GM23248 (cell line): ENCODE results near the gene DDB1. TPM values are rescaled to one million over a fixed set of nuclear protein-coding genes. Genes with fewer than 3 reads are reported as not detected.
"Not testable (repeated sequence)": the region's sequence is repeated elsewhere in the genome, so short reads cannot be mapped to it uniquely, and the experiment has no call there.

Source experiments
- DNase-seq: peaks from one replicate; pipeline ENCODE4 v3.0.0-alpha.2; 2015
- H2AFZ ChIP-seq: fragments of 200-600 bp; sonication (generic); 2 replicates; pipeline ENCODE4 v1.6.1; 2016; ENCODE audit warnings: antibody characterized with exemption
- H3F3A ChIP-seq: fragments of 200-600 bp; sonication (generic); 2 replicates; pipeline ENCODE4 v1.6.1; 2016; ENCODE audit warnings: mild to moderate bottlenecking, antibody characterized with exemption, mixed run types; ENCODE audit not compliant: insufficient read depth
- H3K27ac ChIP-seq: fragments of 200-600 bp; sonication (generic); 2 replicates; pipeline ENCODE4 v1.5.1; 2016; ENCODE audit warnings: mild to moderate bottlenecking
- H3K27me3 ChIP-seq: fragments of 200-600 bp; sonication (generic); replicated peaks from 2 replicates; pipeline ENCODE4 v1.6.1; 2016; ENCODE audit warnings: mild to moderate bottlenecking; ENCODE audit not compliant: insufficient read depth
- H3K36me3 ChIP-seq: fragments of 200-600 bp; sonication (generic); 2 replicates; pipeline ENCODE4 v1.6.1; 2016; ENCODE audit warnings: low read depth, mild to moderate bottlenecking
- H3K4me1 ChIP-seq: fragments of 200-600 bp; sonication (generic); 2 replicates; pipeline ENCODE4 v1.6.1; 2016; ENCODE audit warnings: mild to moderate bottlenecking; ENCODE audit not compliant: insufficient read depth
- H3K4me2 ChIP-seq: fragments of 200-600 bp; sonication (generic); one replicate; pipeline ENCODE4 v1.6.1; 2016; ENCODE audit warnings: mild to moderate bottlenecking; ENCODE audit not compliant: unreplicated experiment
- H3K4me3 ChIP-seq: fragments of 200-600 bp; sonication (generic); 2 replicates; pipeline ENCODE4 v1.5.1; 2016; ENCODE audit warnings: mild to moderate bottlenecking
- H3K79me2 ChIP-seq: fragments of 200-600 bp; sonication (generic); 2 replicates; pipeline ENCODE4 v1.6.1; 2016; ENCODE audit warnings: mild to moderate bottlenecking; ENCODE audit not compliant: insufficient read depth
- H3K9ac ChIP-seq: fragments of 200-600 bp; sonication (generic); 2 replicates; pipeline ENCODE4 v1.6.1; 2016; ENCODE audit warnings: mild to moderate bottlenecking
- H3K9me2 ChIP-seq: fragments of 200-600 bp; sonication (generic); 2 replicates; pipeline ENCODE4 v1.6.1; 2016; ENCODE audit warnings: mixed run types, mild to moderate bottlenecking, moderate library complexity; ENCODE audit not compliant: insufficient read depth
- H3K9me3 ChIP-seq: fragments of 200-600 bp; sonication (generic); one replicate; pipeline ENCODE4 v1.6.1; 2017; ENCODE audit warnings: low read depth
- H4K20me1 ChIP-seq: fragments of 200-600 bp; sonication (generic); 2 replicates; pipeline ENCODE4 v1.6.0; 2016; ENCODE audit not compliant: insufficient read depth
- EZH2 ChIP-seq: fragments of 200-600 bp; sonication (generic); IDR thresholded peaks from 2 replicates; pipeline ENCODE4 v1.6.1; 2018; ENCODE audit warnings: antibody characterized with exemption, mild to moderate bottlenecking; ENCODE audit not compliant: insufficient read depth, poor library complexity, severe bottlenecking
- EZH2phosphoT487 ChIP-seq: fragments of 200-600 bp; sonication (generic); IDR thresholded peaks from 2 replicates; pipeline ENCODE4 v1.6.1; 2018; ENCODE audit warnings: antibody characterized with exemption, moderate library complexity, mild to moderate bottlenecking, low read depth; ENCODE audit not compliant: insufficient read depth
- WGBS, 2 experiments: methylation state at CpG; one replicate each; pipeline ENCODE4 v1.1.6; 2015 to 2017; ENCODE audit warnings: low lambda C conversion rate in 2 of 2, low coverage in 1 of 2; ENCODE audit errors: missing lambda C conversion rate in 2 of 2; 5-methylcytosine and 5-hydroxymethylcytosine counted together
- in situ Hi-C: fragments of 300-500 bp; cut with MboI; formaldehyde crosslinking; loops from 2 replicates; pipeline ENCODE4 v1.15.0; 2020
- polyA plus RNA-seq: library from polyadenylated mRNA; unstranded; fragments of >200 nt; fragmentation: Nextera tagmentation; extraction: Ambion mirVana; gene quantifications from 2 replicates; pipeline ENCODE4 v1.2.1, GENCODE V29; 2016
- total RNA-seq: library from RNA; depleted of rRNA; stranded (reverse); fragments of >200 nt; shearing (Covaris generic); gene quantifications from 2 replicates; pipeline ENCODE4 v1.2.3, GENCODE V29; 2014

DDB1 gene
- total and polyA plus RNA-seq, 2 experiments from 2014 or later: 160 to 252 TPM

- Histone ChIP-seq H3K27ac (no peak overlapping the region), H3K9ac (no peak overlapping the region), H3K9me3 (no peaks in the 10 kb centered on the region), H3K4me1 (no peaks in the 10 kb centered on the region), H3K4me3 (no peak overlapping the region), H4K20me1 (no peaks in the 10 kb centered on the region), H3K36me3 (no peaks in the 10 kb centered on the region), H2AFZ (no peak overlapping the region), H3K9me2 (no peaks in the 10 kb centered on the region), H3K27me3 (no peaks in the 10 kb centered on the region), H3K79me2 (no peaks in the 10 kb centered on the region), H3F3A (no peaks in the 10 kb centered on the region; the same call in 1 of the 2 replicates), H3K4me2 (no peak overlapping the region)
- WGBS, 2 experiments: 87% methylated on average over 6 of the region's 6 CpGs
- TF ChIP-seq EZH2: no peak
- TF ChIP-seq EZH2phosphoT487: no peak
- no peak for DNase-seq
- in situ Hi-C loops: no loop called here
Observed at GRCh38 chr11:61259363-61259762, 73.5 kb downstream of the DDB1 start.

GRCh38 chr11:61258546-61258945, 74.4 kb downstream of the DDB1 start:
- Histone ChIP-seq H3K4me3 (no peak overlapping the region), H3K79me2 (no peaks in the 10 kb centered on the region), H3K27me3 (no peaks in the 10 kb centered on the region), H3K4me1 (no peaks in the 10 kb centered on the region), H4K20me1 (no peaks in the 10 kb centered on the region), H3K9me3 (no peaks in the 10 kb centered on the region), H2AFZ (no peak overlapping the region), H3K27ac (no peak overlapping the region), H3K9ac (no peak overlapping the region), H3F3A (no peaks in the 10 kb centered on the region; the same call in 1 of the 2 replicates), H3K36me3 (no peaks in the 10 kb centered on the region), H3K4me2 (no peak overlapping the region), H3K9me2 (no peaks in the 10 kb centered on the region)
- TF ChIP-seq EZH2 (no peak), EZH2phosphoT487 (no peak)
- in situ Hi-C loops: no loop called here
- no peak for DNase-seq
- 74 to 78% methylated on average over 8 to 9 of the region's 9 CpGs for WGBS, 2 experiments

GRCh38 chr11:61256710-61257482, 76.0 kb downstream of the DDB1 start:
- Histone ChIP-seq H3K4me1 (no peaks in the 10 kb centered on the region), H3K4me2 (no peak overlapping the region), H2AFZ (no peak overlapping the region), H3K4me3 (no peak overlapping the region), H3K27ac (no peak overlapping the region), H3K79me2 (no peaks in the 10 kb centered on the region), H3K36me3 (no peaks in the 10 kb centered on the region), H3K9ac (no peak overlapping the region), H3K27me3 (no peaks in the 10 kb centered on the region), H4K20me1 (no peaks in the 10 kb centered on the region), H3F3A (no peaks in the 10 kb centered on the region; the same call in 1 of the 2 replicates), H3K9me2 (no peaks in the 10 kb centered on the region), H3K9me3 (no peaks in the 10 kb centered on the region)
- no peak for DNase-seq
- in situ Hi-C loops: no loop called here
- WGBS, 2 experiments: 90% methylated on average over 18 of the region's 18 CpGs
- TF ChIP-seq EZH2phosphoT487: no peak
- no peak for TF ChIP-seq EZH2

GRCh38 chr11:61254403-61255025, 78.4 kb downstream of the DDB1 start:
- no peaks in the 10 kb centered on the region for H3K36me3 ChIP-seq
- no peaks in the 10 kb centered on the region for H3K27me3 ChIP-seq
- no peaks in the 10 kb centered on the region for H3K4me1 ChIP-seq
- H3K79me2 ChIP-seq: no peaks in the 10 kb centered on the region
- H3K9ac ChIP-seq: no peak overlapping the region
- no peak overlapping the region for H3K4me2 ChIP-seq
- no peaks in the 10 kb centered on the region for H3F3A ChIP-seq
- TF ChIP-seq EZH2phosphoT487 (no peak), EZH2 (no peak)
- no peak overlapping the region for H3K4me3 ChIP-seq
- no peak overlapping the region for H2AFZ ChIP-seq
- in situ Hi-C loops: no loop called here
- 51 to 57% methylated on average over 12 of the region's 12 CpGs for WGBS, 2 experiments
- DNase-seq: peak; percentile 74
- H3K9me2 ChIP-seq: no peaks in the 10 kb centered on the region
- H3K9me3 ChIP-seq: no peaks in the 10 kb centered on the region
- H4K20me1 ChIP-seq: no peaks in the 10 kb centered on the region
- H3K27ac ChIP-seq: no peak overlapping the region

- H3K9me3 ChIP-seq, H2AFZ ChIP-seq, H3K4me2 ChIP-seq, H3K27ac ChIP-seq, H3K36me3 ChIP-seq, H3K9me2 ChIP-seq, DNase-seq, in situ Hi-C loops, H3K4me3 ChIP-seq, H4K20me1 ChIP-seq, H3K4me1 ChIP-seq, H3F3A ChIP-seq, H3K9ac ChIP-seq, H3K79me2 ChIP-seq, H3K27me3 ChIP-seq: not testable (repeated sequence)
- WGBS, 2 experiments: 47 to 57% methylated on average over 1 of the region's 1 CpG
Observed at GRCh38 chr11:61252332-61252731, 80.6 kb downstream of the DDB1 start.

GRCh38 chr11:61250796-61251765, 81.8 kb downstream of the DDB1 start:
- H3K9ac ChIP-seq, H4K20me1 ChIP-seq, in situ Hi-C loops: not testable (repeated sequence)

More at GRCh38 chr11:61250796-61251765, 81.8 kb downstream of the DDB1 start:
- not testable (repeated sequence) for H3K9me2 ChIP-seq, H3K4me3 ChIP-seq, H3K27ac ChIP-seq, H3K4me1 ChIP-seq, H3K79me2 ChIP-seq, H3K9me3 ChIP-seq, DNase-seq, H3K36me3 ChIP-seq, H3K4me2 ChIP-seq, H2AFZ ChIP-seq, H3K27me3 ChIP-seq, H3F3A ChIP-seq
- 61 to 63% methylated on average over 16 to 20 of the region's 20 CpGs for WGBS, 2 experiments
